GM18909 (cell line): Measurements from ENCODE around the gene CCNE1.

Experiments
- ATAC-seq: cut with Tn5 transposase; IDR thresholded peaks from one replicate; pipeline ENCODE4 v1.9.1; 2021; ENCODE audit warnings: mild to moderate bottlenecking; ENCODE audit not compliant: unreplicated experiment, poor library complexity

The CCNE1 gene

DNA sequence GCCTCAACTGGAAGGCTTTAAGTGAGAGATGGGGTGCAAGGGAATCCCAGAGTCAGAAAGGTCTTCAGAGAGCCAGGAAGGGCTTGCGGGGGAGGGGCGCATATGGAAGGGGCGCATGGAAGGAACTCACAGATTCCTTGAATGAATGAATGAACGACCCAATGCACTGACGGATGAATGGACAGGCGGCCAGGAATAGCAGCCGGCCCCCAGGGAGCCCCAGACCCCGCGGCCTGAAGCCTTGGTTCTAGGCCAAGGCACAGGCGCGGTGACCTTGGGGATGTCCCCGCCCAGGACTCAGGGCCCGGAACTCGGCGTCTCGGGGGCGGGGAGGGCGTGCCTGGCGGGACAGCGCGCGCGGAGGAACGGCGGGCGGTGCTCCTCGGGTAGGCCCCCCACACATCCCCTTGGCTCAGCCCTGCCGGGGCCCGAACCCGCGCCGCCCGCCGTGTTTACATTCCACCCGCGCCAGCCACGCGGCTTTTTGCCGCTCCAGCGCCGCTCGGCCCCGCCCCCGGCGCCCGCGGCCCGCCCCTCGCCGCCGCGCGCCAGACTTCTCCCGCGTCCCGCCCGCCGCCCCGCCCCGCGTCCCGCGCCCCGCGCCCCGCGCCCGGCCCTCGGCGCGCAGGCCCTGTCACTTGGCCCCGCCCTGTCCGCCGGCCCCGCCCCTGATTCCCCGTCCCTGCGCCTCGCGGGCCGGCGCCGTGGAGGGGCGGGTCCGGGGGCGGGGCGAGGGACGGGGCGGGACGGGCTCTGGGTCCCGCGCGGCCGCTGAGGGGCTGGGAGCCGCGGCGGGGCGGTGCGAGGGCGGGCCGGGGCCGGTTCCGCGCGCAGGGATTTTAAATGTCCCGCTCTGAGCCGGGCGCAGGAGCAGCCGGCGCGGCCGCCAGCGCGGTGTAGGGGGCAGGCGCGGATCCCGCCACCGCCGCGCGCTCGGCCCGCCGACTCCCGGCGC lies at the start of gene CCNE1:
CCNE1 (plus strand) TSS at position 867 of the 955 bp plus-strand sequence. CDS start 565 bp downstream, outside the sequence.
- peak; percentile 77 for ATAC-seq

DNA sequence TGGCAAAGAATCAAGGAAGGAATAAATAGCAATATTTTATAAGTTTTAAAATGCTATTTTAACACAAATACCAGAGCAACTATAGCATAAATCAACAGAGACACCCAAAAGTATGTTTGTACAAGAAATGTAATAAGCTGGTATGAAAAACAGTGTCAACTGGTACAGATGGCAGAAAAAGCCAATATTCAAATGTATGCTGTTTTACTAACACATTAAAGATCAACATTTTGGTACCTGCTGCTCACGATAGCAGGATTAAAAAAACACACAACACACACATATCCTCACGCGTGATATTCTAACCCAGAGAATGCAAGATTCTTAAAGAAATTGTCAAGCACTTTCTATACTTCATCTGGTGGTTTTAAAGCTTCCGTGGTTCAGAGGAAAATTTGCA lies 48.6 kb upstream of the CCNE1 start:
- ATAC-seq: no peak

DNA sequence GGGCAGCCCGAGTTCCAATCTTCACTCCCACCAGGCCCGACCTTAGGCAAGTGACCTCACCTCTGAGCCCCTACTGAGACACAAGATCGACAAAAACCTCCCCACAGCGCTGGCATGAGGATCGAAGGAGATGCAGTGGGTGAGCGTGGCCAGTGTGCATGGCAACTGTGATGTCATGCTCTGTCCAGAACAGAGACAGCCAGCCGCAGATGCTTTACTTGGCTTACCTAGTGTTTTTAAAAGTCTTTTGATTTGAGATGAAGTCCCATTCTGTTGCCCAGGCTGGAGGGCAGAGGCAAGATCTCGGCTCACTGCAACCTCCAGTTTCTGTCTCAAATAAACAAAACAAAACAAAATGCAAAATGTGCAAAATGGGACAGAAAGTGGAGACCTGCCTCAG lies 47.4 kb upstream of the CCNE1 start:
- ATAC-seq: no peak

DNA sequence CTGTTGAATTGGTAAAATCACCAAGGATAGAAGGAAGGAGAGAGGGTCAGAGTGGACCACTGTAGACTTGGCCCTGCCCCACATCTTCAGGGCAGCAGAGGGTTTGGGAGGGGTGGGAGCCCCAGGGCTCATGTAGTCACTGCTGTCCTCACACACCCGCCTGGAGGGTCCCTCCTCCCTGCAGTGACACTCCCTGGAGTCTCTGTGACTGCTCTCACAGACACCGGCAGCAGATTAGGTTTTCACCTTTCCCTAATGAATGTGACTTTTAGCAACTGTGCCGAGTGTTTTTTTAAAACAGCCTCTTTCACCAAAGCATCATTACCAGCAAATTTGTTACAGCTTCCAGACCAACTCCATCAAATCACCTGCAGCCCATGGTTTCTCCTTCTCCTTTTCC lies 45.7 kb upstream of the CCNE1 start:
- ATAC-seq: no peak

DNA sequence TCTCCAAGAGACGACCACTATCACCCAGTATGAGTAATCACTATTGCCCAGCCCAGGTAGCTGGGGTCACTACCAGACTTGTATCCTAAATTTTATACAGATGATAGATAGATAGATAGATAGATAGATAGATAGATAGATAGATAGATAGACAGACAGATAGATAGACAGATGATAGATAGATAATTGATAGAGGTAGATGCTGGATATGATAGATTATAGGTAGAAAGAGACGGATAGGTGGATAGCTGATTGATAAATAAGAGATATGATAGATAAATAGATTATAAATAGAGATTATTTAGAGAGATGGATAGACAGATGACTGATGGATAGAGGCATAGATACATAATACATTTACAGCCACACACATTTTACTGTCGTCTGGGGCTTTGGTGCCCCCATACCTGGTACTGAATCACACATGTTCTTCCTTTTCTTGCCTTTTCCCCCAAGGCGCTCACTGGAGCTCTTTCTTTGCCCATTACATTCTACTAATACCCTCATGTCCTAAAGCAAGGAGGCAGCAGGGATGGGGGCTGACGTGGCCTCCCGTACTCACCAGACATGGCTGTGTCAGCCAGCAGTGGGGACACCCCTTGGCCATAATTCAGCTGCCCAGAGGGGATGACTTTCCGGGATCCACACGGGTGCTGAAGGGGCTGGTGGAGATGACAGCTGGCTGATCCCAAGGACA lies 44.6 kb upstream of the CCNE1 start:
- ATAC-seq: no peak

DNA sequence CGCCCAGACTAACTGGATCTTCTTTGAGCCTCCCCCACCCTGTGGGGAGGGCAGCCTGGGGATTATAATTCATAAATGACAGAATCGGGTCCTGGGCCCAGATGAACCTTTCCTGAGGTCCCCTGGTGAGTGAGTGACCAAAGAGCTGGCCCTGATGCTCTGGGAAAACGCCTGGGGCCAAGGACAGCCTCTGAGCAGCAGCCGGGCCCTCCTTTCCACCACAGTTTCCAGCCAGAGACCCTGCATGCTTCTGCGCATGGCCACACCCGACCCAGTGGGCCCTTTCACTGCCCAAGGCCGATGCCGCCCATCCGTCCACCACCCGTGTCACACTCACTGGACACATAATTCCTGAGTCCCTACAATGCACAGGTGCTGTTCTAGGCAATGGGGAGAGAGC lies 43.6 kb upstream of the CCNE1 start:
- ATAC-seq: no peak

DNA sequence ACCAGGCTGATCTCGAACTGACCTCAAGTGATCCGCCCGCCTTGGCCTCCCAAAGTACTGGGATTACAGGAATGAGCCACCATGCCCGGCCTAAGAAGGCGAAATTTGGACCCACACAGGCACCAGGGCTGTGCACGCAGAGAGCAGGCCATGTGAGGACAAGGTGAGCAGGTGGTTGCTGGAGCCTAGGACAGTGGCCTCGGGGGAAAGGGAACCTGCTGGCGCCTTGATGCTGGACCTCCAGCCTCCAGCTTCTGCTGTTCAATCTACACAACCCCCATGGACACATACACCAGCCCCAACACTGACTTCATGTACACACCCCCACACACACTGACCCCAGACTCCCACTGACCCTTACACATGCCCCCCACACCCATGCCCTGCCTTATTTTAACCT lies 41.8 kb upstream of the CCNE1 start:
- no peak for ATAC-seq

DNA sequence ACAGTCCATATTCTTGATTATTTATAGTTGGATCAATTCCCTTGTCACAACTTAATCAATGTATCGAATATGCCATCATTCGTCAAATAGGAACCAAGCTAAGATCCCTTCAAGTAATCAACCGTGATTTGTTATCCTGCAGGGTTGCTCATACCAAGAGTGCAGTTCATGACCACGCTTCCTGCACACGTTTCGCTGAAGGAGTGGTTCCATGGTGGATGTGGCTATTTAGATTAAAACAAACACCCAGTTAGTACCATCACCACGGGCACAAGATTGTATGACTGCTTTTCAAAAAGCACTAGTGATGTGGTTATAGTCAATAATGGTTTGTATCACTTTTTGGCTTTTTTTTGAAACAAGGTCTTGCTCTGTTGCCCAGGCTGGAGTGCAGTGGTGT lies 41.1 kb upstream of the CCNE1 start:
- ATAC-seq: no peak

DNA sequence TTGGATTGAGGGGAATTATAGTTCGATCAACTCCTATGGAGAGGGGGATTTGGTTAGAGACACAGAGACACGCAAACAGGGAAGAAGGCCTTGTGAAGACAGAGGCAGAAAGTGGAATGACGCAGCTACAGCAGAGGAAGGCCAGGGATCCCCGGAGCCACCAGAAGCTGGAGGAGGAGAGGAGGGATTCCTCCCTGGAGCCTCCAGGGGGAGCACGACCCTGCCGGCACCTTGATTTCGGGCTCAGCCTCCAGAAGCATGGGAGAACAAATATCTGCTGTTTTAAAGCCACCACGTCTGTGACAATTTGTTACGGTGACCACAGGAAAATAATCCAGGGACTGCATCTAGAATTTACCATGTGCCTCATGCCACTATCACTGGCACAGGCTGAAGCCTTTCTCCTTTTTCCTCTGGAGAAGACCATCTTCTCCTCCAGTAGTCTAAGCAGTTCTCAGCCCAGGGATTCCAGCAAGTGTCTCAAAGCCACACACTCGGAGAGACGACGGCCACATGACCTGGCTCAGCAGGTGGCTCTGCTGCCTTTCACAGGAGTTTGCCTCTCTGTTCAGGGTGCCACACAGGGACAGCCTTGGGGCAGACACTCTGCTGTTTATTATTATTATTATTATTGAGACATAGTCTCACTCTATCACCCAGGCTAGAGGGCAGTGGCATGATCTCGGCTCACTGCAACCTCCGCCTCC lies 39.9 kb upstream of the CCNE1 start:
- ATAC-seq: no peak

DNA sequence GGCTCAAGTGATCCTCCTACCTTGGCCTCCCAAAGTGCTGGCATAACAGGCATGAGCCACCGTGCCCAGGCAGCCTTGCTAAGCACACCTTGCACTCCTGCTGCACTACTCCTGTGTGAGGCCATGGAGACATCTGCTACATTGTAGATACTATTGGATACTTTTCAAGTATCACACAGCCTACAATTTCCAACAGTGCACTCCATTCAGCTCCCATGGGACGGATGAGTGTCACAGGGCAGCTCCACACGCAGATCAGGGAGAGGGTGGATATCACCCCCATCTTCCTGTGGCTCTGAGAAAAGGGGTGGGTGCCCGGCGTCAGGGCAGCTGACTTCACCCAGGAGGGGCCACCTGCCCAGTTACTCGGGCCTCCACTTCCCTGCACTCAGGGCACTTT lies 39.1 kb upstream of the CCNE1 start:
- ATAC-seq: no peak

DNA sequence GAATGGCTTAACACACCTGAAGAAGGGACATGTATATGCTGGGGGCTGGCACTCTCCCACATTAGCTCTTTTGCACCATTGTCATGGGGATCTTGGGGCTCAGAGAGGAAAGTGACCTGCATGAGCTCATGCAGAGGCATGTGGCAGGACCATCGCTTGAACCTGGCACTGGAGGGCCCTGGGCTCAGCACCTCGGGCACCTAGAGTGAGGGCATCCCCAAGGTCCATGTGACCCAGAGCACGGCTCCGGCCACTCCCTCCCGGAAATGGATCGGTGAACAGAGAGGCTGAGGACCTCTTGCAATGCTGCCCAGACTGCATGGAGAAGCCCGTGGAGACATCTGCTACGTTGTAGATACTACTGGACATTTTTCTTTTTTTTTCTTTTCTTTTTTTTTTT lies 38.6 kb upstream of the CCNE1 start:
- no peak for ATAC-seq

DNA sequence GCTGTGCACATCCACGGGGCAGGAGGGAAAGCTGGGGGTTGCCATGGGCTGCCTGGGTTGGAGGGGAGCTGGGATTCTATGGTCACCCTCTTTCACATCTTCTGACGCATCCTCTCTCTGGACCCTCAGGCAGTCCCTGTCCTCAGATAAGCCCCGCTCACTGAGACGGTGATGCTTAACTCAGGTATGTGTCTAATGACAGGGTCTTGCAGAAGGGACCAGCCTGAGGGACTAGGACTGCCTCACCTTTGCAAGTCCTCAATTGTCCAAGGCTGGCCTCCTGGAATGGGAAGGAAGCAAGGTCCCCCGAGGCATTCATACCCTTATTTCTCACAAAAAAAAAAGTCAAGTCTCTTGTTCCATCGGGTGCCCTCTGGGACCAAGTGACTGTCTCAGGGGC lies 37.7 kb upstream of the CCNE1 start:
- no peak for ATAC-seq

DNA sequence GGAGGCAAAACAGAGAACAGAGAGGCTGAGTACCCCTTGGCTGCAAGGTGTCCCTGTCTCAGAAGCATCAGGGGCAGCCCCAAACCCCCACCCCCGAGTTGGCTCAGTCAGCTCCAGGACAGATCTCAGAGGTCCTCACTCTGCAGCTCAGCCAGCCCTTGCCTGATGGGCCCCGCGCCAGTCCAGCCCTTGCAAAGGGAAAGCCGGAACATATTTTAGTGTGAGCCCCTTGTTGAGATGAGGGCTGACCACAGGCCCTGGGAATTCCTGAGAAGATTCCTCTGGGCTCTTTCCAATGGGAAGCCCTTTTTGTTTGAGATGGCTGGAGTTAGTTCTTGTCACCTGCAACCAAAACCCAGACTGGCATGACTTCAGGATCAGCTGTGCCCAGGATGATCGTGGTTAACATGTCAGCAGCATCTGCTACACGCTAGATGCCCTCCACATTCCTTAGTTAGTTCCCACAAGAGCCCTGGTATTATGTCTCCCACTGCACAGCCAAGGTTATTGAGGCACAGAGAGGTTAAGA lies 33.9 kb upstream of the CCNE1 start:
- ATAC-seq: no peak

DNA sequence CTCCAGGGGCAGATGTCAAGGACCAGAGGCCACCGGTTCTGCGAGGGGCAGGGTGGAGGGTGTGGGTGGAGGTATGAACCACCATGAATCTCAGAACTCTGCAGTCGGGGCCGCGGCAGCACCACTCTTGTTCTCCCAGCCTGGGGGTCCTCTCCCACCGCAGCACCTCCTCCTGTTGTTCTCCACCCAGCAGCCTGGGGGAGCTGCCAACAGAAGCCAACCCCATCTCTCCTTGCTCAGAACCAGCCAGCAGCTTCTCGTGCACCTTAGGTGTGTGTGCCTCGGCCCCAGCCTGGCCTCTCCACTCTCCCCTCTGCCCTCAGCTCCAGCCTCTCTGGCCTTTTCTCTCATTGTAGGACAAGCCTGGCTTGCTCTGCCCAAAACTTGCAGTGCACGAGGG lies 31.9 kb upstream of the CCNE1 start:
- ATAC-seq: no peak

DNA sequence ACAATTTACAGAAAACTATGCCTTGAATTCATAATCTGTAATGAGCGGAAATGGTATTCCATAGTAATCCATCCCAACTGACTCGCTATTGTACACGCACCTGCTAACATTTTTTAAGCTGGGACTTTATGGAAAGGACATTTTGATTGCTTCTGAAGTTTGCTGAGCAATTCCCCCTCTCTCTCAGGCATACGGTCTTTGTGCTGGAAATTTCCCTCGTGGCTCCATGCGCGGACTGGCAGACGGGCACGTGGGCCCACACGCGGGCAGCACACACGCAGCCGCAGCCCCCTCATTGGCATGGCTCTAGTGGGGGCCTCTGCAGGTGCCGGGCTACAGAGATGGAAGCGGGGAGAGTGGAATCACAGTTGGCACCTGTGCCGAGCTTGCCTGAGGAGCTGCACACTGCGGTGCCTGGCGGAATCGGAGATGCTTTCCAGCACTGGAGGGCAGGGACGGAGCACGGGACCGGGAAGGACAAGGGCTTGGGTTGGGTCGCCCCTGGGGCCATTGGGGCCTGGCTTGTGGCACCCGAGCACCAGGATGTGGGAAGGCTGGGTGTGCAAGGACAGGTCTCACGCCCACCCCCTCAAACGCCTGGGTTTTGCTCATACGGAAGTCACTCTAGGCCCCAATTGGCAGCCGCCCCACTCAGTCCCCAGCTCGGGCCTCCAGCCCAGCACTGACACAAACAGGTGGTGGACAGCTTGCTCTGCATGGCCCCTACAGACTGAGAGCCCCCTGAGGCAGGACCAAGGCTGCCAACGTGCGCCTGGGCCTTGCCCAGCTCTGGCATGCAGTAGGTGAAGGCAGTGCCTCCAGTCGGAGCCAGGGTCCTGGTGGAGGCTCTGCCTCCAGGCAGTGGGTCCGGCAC lies 30.2 kb upstream of the CCNE1 start:
- no peak for ATAC-seq

DNA sequence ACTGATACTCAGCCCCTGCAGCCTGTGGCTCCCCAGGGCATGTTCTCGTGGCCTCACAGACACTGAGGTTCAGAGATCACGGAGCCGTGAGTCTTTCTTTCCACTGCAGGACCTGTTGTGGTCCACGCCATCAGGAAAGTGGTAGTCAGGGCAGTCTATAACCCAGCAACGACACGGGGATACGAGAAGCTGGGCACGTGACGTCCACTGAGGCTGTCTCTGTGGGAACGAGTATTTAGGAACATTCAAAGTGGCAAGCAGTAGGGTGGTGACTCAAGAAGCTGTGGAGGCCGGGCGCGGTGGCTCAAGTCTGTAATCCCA lies 29.6 kb upstream of the CCNE1 start:
- ATAC-seq: no peak

DNA sequence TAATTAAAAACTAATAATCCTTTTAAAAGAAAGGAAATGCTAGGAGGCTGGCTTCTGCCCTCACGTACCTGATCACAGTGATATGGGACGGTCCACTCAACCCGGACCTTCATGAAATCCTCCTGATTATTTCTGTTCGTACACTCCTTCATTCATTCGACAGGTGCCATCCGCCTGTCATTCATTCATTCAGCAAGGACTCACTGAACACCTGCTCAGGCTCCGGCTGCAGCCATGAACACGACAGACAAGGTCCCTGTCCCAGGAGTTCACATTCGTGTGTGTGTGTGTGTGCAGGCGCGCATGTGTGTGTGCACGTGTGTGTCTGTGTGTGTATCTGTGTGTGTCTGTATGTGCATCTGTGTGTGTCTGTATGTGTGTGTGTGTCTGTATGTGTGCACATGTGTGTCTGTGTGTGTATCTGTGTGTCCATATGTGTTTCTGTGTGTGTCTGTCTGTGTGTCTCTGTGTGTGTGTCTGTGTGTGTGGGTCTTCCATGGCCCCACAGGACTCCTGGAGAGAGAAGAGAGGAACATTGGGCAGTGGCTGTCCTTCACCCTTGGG lies 28.1 kb upstream of the CCNE1 start:
- no peak for ATAC-seq

DNA sequence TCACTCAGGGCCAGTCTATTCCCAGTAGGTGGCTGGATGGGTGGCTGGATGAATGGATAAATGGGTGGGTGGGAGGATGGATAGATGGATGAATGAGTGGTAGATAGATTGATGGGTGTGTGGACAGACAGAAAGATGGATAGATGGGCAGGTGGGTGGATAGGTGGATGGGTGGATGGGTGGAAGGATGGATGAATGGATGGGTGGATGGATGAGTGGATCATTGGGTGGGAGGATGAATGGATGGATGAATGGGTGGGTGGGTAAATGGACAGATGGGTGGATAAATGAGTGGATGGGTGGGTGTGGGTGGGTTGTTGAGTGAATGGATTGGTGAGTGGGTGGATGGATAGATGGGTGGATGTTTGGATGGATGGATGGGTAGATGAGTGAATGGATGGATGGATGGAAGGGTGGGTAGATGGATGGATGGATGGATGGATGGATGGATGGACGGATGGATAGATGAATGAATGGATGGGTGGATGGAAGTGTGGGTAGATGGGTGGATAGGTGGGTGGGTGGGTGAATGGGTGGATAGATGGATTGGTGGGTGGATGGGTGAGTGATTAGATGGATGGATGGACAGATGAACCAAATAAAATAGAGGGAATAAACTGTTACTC lies 27.1 kb upstream of the CCNE1 start:
- ATAC-seq: no peak

DNA sequence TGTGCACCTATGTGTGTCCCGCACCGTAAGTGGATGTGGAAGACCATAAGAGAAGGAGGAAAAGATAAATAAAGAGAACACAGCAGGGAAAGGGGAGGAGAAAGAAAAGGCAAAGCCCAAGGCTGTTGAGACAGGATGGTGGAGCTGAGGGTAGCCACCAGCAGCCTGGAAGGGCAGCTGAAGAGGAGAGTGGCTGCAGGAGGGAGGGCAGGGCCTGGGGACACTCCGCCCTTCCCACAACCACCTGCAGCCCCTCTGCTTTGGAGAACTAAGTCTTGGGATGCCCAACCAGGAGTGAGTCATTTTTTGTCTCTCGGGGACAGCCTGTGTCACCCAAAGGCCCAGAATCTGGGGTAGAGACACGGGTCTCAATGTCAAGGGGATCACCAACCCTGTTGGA lies 26.4 kb upstream of the CCNE1 start:
- ATAC-seq: no peak
